ENCODE measurements around the gene CACNA2D3. TPM values are rescaled to one million over a fixed set of nuclear protein-coding genes. Genes with fewer than 3 reads are reported as not detected.

Gene CACNA2D3
- total and polyA plus RNA-seq, 2 experiments from 2014 or later, result 1.1 to 2.5 TPM

GRCh38 chr3:54211097-54211496 is 88.7 kb downstream of the CACNA2D3 start:
- no peak for TF ChIP-seq CTCF (IDR thresholded peaks at IDR 0.05; ENCODE audit: poor library complexity)
- TF ChIP-seq EZH2 (IDR thresholded peaks at IDR 0.05; ENCODE audit: borderline replicate concordance), result no peak
- TF ChIP-seq EZH2phosphoT487 (IDR thresholded peaks at IDR 0.05; ENCODE audit: low read depth, severe bottlenecking, unreplicated experiment), result no peak
- no peak overlapping the region for H2AFZ ChIP-seq
- WGBS (ENCODE audit: low lambda C conversion rate, missing lambda C conversion rate), result 93% methylated on average over 1 of the region's 1 CpG

GRCh38 chr3:54212723-54213122 is 90.4 kb downstream of the CACNA2D3 start:
- DNase-seq (ENCODE audit: low spot score), result no peak
- WGBS (ENCODE audit: low lambda C conversion rate, missing lambda C conversion rate), result 86% methylated on average over 1 of the region's 1 CpG
- TF ChIP-seq CTCF (IDR thresholded peaks at IDR 0.05; ENCODE audit: poor library complexity) (no peak), EZH2 (IDR thresholded peaks at IDR 0.05; ENCODE audit: borderline replicate concordance) (no peak), EZH2phosphoT487 (IDR thresholded peaks at IDR 0.05; ENCODE audit: low read depth, severe bottlenecking, unreplicated experiment) (no peak)

More at GRCh38 chr3:54211097-54211496, 88.7 kb downstream of the CACNA2D3 start:
- Histone ChIP-seq H3K4me3 (no peak overlapping the region), H3K79me2 (no peaks in the 10 kb centered on the region), H3K9me2 (replicated peaks; ENCODE audit: insufficient read depth) (no peaks in the 10 kb centered on the region), H3K27me3 (no peaks in the 10 kb centered on the region), H3K27ac (no peak overlapping the region), H3K4me2 (no peak overlapping the region), H4K20me1 (ENCODE audit: insufficient read depth, poor library complexity, severe bottlenecking) (no peaks in the 10 kb centered on the region), H3K36me3 (replicated peaks; ENCODE audit: insufficient read depth, low read depth) (no peaks in the 10 kb centered on the region), H3K9me3 (ENCODE audit: low read depth) (no peaks in the 10 kb centered on the region), H3K4me1 (ENCODE audit: insufficient read depth) (no peaks in the 10 kb centered on the region)
- DNase-seq (ENCODE audit: low spot score), result no peak

GRCh38 chr3:54213907-54214306 is 91.6 kb downstream of the CACNA2D3 start:
- H4K20me1 ChIP-seq (ENCODE audit: insufficient read depth, poor library complexity, severe bottlenecking), result no peaks in the 10 kb centered on the region
- H3K4me1 ChIP-seq (ENCODE audit: insufficient read depth), result no peaks in the 10 kb centered on the region
- no peaks in the 10 kb centered on the region for H3K9me2 ChIP-seq (replicated peaks; ENCODE audit: insufficient read depth)
- no peaks in the 10 kb centered on the region for H3K9me3 ChIP-seq (ENCODE audit: low read depth)
- H3K36me3 ChIP-seq (replicated peaks; ENCODE audit: insufficient read depth, low read depth), result no peaks in the 10 kb centered on the region
- TF ChIP-seq CTCF (IDR thresholded peaks at IDR 0.05; ENCODE audit: poor library complexity) (no peak), EZH2 (IDR thresholded peaks at IDR 0.05; ENCODE audit: borderline replicate concordance) (no peak), EZH2phosphoT487 (IDR thresholded peaks at IDR 0.05; ENCODE audit: low read depth, severe bottlenecking, unreplicated experiment) (no peak)
- no peaks in the 10 kb centered on the region for H3K27me3 ChIP-seq
- 69% methylated on average over 2 of the region's 2 CpGs for WGBS (ENCODE audit: low lambda C conversion rate, missing lambda C conversion rate)
- no peak for DNase-seq (ENCODE audit: low spot score)
- H3K79me2 ChIP-seq, result no peaks in the 10 kb centered on the region
- H3K4me3 ChIP-seq, result no peak overlapping the region
- H3K4me2 ChIP-seq, result no peak overlapping the region
- H2AFZ ChIP-seq, result no peak overlapping the region
- H3K27ac ChIP-seq, result no peak overlapping the region

More at GRCh38 chr3:54212723-54213122, 90.4 kb downstream of the CACNA2D3 start:
- no peaks in the 10 kb centered on the region for H3K9me3 ChIP-seq (ENCODE audit: low read depth)
- H2AFZ ChIP-seq, result no peak overlapping the region
- H3K4me2 ChIP-seq, result no peak overlapping the region
- H3K27ac ChIP-seq, result no peak overlapping the region
- no peaks in the 10 kb centered on the region for H3K79me2 ChIP-seq
- no peaks in the 10 kb centered on the region for H3K36me3 ChIP-seq (replicated peaks; ENCODE audit: insufficient read depth, low read depth)
- H3K4me1 ChIP-seq (ENCODE audit: insufficient read depth), result no peaks in the 10 kb centered on the region
- no peaks in the 10 kb centered on the region for H3K27me3 ChIP-seq
- H3K9me2 ChIP-seq (replicated peaks; ENCODE audit: insufficient read depth), result no peaks in the 10 kb centered on the region
- H3K4me3 ChIP-seq, result no peak overlapping the region
- no peaks in the 10 kb centered on the region for H4K20me1 ChIP-seq (ENCODE audit: insufficient read depth, poor library complexity, severe bottlenecking)

GRCh38 chr3:54214845-54215244 is 92.5 kb downstream of the CACNA2D3 start:
- DNase-seq (ENCODE audit: low spot score), result no peak
- Histone ChIP-seq H4K20me1 (ENCODE audit: insufficient read depth, poor library complexity, severe bottlenecking) (no peaks in the 10 kb centered on the region), H3K9me2 (replicated peaks; ENCODE audit: insufficient read depth) (no peaks in the 10 kb centered on the region), H3K79me2 (no peaks in the 10 kb centered on the region), H3K4me1 (ENCODE audit: insufficient read depth) (no peaks in the 10 kb centered on the region), H3K9me3 (ENCODE audit: low read depth) (no peaks in the 10 kb centered on the region), H3K27me3 (no peaks in the 10 kb centered on the region), H3K36me3 (replicated peaks; ENCODE audit: insufficient read depth, low read depth) (no peaks in the 10 kb centered on the region), H2AFZ (no peak overlapping the region), H3K4me2 (no peak overlapping the region), H3K4me3 (no peak overlapping the region), H3K27ac (no peak overlapping the region)
- WGBS (ENCODE audit: low lambda C conversion rate, missing lambda C conversion rate), result 83% methylated on average over 1 of the region's 1 CpG
- TF ChIP-seq EZH2phosphoT487 (IDR thresholded peaks at IDR 0.05; ENCODE audit: low read depth, severe bottlenecking, unreplicated experiment), result no peak
- no peak for TF ChIP-seq CTCF (IDR thresholded peaks at IDR 0.05; ENCODE audit: poor library complexity)
- no peak for TF ChIP-seq EZH2 (IDR thresholded peaks at IDR 0.05; ENCODE audit: borderline replicate concordance)

Data from hepatocyte (in vitro differentiated cells).